MV-4-11 (cell line): Measurements from ENCODE around the gene SLC49A3.

ENCODE experiments used
- DNase-seq: peaks from one replicate; lab custom pipeline; 2025; lab: John Stamatoyannopoulos, UW

Gene SLC49A3

DNA sequence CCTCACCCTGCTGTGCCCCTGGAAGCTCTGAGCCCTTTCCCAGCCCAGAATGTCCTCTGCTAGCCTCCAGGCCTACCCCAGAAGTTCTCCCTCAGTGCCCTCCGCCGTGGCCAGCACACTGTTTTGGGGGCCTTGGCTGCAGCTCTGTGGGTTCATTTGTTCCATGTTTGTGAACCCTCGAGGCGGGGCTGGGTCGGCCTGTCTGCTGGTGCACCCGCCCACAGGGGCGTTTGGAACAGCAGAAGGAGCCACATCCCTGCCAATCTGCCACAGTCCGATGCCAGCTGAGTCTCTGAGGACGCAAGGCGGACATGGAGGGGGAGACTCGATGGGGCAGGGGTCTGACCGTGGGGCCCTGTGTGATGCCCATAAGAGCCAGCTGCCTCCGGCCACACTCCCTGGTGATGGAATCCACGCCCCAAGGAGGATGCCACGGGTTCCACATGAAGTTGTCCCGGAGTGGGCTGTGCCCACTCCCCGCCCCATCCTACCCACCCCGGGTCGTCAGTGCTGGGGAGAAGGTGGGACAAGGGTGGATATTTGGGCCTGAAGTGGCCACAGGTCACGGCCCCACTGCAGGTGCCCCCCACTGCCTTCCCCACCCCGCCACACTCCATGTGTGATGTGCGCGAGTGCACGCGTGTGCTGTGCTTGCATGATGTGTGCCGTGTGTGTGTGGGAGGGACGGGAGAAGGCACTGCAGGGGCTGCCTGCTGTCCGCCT is 22.0 kb downstream of the SLC49A3 start:
- DNase-seq = no peak

GRCh38 chr4:666436-666810 is 22.5 kb downstream of the SLC49A3 start:
- no peak for DNase-seq

GRCh38 chr4:665751-666435 is 23.1 kb downstream of the SLC49A3 start:
- no peak for DNase-seq

DNA sequence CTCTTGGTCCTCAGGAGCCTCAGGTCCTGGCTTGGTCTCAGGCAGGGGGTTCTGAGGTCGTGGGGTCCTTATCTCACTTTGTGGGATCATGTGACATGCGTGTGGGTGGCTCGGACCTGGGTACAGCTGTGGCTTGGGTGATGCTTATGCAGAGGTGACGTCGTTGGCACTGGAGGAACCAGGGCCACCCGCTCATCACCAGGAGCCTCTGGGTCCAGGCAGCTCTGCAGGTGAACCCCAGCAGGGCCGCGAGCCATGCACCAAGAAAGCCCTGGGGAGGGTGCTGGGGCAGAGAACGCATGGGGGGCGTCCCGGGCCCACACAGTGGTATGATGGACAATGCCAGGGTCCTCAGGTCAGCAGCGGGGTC is 23.6 kb downstream of the SLC49A3 start:
- DNase-seq = no peak

- DNase-seq = no peak
These were observed 24.2 kb downstream of the SLC49A3 start for GRCh38 chr4:664713-665231.

DNA sequence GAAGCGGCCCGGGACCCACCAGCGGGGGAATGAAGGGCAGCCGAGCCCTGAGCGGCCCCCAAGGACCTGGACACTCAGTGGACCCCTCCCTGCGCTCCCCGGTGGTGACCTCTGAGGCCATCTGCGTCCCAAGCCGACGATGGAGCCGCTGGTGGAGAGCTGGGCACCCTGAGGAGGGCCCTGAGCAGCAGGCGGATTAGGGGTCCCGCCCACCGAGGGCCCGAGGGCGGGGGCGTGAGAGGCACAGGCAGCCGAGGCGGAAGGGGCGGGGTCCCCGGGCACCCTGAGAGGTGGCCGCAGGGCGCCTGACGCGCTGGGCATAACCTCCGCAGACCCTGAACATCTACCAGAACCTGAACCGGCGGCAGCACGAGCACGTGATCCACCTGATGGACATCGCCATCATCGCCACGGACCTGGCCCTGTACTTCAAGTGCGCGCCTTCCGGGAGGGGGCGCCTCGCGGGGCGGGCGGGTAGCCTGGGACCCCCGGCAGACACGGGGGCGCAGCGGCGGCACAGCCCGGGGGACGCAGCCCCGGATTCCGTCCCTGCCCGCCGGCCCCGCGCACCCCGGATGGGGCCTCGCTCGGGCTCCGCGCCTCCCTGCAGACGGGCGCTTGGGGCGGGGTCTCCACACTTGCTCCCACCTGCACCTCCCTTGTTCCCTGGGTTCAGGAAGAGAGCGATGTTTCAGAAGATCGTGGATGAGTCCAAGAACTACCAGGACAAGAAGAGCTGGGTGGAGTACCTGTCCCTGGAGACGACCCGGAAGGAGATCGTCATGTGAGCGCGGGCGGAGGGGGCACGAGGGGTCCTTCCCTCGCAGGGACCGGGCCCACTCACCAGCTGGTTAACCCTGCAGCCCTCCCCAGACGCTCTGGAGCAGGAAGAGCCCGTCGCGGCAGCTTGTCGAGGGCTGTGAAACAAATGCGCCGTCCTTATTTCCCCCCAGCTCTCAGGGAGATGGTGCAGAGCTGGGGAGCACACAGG is 25.2 kb downstream of the SLC49A3 start:
- no peak for DNase-seq

- no peak for DNase-seq
These were observed 25.9 kb downstream of the SLC49A3 start for GRCh38 chr4:663046-663437.

DNA sequence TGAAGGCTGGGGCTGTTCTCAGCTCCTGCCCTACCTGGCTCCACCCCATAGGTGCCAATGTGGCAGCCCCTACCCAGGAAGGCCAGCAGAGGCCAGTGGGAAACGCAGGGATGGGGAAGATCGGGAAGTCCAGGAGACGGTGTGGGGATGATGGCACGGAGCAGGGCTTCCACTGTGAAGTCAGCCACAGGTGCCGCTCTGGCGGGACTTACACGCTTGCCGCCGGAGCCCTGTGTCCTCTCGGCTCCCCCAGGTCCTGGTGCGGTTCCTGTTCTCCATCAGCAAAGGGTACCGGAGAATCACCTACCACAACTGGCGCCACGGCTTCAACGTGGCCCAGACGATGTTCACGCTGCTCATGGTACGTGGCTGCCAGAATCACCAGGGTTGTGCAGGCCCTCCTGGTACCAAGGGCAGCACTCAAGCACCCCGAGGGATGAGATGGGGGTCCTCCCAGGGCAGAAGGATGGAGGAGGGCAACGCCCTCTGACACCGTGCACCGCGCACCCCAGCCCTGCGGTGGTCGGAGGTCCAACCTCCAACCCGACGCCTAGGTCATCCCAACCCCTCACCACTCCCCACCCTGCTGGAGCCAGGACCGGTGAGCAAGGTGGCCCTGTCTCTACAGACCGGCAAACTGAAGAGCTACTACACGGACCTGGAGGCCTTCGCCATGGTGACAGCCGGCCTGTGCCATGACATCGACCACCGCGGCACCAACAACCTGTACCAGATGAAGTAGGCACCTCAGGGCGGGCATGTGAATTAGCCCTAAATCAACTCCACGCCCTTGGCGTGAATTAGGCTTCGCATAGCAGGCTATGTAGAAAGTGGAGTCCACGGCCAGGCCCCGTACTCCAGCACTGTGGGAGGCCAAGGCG is 26.8 kb downstream of the SLC49A3 start:
- no peak for DNase-seq

GRCh38 chr4:661231-661630 is 27.7 kb downstream of the SLC49A3 start:
- DNase-seq = no peak

DNA sequence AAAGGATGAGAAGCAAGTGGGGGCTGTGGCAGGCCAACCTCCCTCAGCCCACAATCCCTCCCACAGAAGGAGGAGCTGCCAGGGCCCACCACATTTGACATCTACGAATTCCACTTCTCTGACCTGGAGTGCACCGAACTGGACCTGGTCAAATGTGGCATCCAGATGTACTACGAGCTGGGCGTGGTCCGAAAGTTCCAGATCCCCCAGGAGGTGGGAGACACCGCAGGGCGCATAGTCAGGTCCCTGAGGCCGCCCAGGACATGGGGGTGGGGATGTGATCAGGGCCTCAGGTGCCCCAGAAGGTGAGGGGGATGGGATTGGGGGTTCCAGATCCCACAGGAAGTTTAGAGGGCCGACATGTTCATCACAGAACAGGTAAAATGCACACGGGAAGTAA is 28.6 kb downstream of the SLC49A3 start:
- DNase-seq = no peak

GRCh38 chr4:659851-660250 is 29.1 kb downstream of the SLC49A3 start:
- no peak for DNase-seq

DNA sequence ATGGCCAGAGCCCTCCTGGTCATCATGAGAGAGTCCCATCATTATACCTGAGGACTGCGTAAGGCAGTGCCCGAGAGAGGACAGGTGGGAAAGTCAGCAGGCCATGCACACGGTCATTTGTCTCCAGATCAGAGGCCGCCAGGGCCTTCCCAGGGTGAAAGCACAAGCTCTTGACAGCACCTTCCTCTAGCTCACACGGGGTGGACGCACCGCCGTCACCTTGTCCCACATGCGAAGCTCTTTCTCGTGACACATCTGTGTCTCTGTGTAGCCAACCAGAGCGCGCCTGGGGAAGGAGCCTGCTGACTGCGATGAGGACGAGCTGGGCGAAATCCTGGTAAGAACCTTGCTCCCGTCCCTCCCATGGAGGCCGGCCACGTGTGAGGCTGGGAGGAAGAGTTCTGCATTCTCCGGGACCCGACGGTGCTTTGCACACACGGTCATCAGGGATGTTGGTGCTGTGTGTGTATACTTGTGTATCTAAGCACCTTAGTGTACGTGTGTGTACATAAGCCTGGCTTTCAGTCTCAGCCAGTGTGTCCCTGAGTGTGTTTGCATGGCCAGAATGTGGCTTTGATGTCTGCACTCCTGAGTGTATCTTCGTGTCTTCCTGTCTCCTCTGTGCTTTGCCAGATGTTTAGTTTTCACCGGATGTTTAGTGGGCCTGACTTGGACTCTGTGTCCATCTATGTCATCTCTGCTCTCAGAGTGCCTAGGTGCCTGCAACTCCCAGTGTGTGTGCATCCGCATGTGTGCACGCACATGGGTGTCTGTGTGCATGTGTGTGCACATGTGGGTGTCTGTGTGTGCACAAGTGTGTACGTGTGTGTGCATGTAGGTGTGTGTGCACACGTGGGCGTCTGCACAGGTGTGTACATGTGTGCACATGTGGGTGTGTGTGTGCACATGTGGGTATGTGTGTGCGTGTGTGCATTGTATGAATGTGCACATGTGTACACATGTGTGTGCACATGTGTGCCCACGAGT is 30.0 kb downstream of the SLC49A3 start:
- DNase-seq = no peak

DNA sequence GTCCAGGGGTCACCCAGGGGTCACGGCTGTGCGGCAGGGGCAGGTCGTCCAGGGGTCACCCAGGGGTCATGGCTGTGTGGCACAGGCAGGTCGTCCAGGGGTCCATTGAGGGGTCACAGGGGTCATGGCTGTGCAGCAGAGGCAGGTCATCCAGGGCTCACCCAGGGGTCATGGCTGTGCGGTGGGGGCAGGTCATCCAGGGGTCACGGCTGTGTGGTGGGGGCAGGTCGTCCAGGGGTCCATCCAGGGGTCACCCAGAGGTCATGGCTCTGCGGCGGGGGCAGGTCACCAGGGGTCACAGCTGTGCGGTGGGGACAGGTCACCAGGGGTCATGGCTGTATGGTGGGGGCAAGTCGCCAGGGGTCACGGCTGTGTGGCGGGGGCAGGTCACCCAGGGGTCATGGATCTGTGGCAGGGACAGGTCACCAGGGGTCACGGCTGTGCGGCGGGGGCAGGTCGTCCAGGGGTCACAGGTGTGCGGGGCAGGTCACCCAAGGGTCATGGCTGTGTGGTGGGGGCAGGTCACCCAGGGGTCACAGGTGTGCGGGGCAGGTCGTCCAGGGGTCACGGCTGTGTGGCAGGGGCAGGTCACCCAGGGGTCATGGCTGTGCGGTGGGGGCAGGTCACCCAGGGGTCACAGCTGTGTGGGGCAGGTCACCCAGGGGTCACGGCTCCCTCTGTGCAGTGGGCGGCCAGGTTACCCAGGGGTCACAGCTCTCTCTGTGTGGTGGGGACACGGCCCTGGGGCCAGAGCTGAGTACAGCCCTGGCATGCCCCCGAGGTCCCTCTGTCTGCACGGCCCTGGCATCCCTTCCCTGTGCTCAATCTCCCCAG is 30.9 kb downstream of the SLC49A3 start:
- DNase-seq = no peak

GRCh38 chr4:657338-657833 is 31.6 kb downstream of the SLC49A3 start:
- DNase-seq = no peak

- no peak for DNase-seq
These were observed 32.3 kb downstream of the SLC49A3 start for GRCh38 chr4:656436-657337.

- no peak for DNase-seq
These were observed 33.3 kb downstream of the SLC49A3 start for GRCh38 chr4:655464-656151.

GRCh38 chr4:654871-655463 is 34.0 kb downstream of the SLC49A3 start:
- no peak for DNase-seq
